SU-DHL-6 (cell line): ENCODE results near the gene ABCF1.

ENCODE experiments used
- EZH2phosphoT487 ChIP-seq: fragments of 200-600 bp; sonication (generic), shearing (Covaris generic); conservative IDR thresholded peaks from 2 replicates; pipeline ENCODE4 v1.6.1; 2018; ENCODE audit warnings: mild to moderate bottlenecking, antibody characterized with exemption, low read length, moderate library complexity, mixed read lengths
- TF ChIP-seq, protein P1 (sequence below): fragments of 200-600 bp; sonication (generic); IDR thresholded peaks from one replicate; pipeline ENCODE4 v1.5.1; 2017; ENCODE audit warnings: antibody characterized with exemption, mild to moderate bottlenecking, low read length, moderate library complexity; ENCODE audit not compliant: insufficient read depth, poor library complexity, severe bottlenecking

DNA sequence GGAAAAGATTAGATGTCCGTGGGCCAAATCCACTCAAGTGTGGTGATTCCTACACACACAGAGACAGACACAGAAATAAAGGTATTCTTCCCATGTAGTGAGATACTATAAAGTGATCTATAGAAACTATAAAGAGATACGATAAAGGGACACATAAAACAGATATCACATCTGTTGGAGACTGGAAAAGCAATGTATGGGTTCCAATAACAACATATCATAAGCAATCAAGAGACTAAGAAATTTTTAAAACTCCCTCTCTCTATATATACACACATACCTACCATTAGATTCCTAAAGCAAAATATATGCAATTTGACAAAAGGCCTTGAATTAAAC is 40.6 kb downstream of the ABCF1 start:
- TF ChIP-seq, protein P1, sequence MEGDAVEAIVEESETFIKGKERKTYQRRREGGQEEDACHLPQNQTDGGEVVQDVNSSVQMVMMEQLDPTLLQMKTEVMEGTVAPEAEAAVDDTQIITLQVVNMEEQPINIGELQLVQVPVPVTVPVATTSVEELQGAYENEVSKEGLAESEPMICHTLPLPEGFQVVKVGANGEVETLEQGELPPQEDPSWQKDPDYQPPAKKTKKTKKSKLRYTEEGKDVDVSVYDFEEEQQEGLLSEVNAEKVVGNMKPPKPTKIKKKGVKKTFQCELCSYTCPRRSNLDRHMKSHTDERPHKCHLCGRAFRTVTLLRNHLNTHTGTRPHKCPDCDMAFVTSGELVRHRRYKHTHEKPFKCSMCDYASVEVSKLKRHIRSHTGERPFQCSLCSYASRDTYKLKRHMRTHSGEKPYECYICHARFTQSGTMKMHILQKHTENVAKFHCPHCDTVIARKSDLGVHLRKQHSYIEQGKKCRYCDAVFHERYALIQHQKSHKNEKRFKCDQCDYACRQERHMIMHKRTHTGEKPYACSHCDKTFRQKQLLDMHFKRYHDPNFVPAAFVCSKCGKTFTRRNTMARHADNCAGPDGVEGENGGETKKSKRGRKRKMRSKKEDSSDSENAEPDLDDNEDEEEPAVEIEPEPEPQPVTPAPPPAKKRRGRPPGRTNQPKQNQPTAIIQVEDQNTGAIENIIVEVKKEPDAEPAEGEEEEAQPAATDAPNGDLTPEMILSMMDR = no peak
- no peak for TF ChIP-seq EZH2phosphoT487
